Activated T-helper 2 cell treated with anti-CD3 and anti-CD28 coated beads, Interferon-gamma antibody, Interleukin-2, Interleukin-4, amounts not matched to agents 10 μg/mL and 5 μg/mL and 100 μg/mL, durations not matched to agents 14 hours and 24 hours and 36 hours (primary cell): ENCODE data around the gene TDG. TPM values are rescaled to one million over a fixed set of nuclear protein-coding genes. Genes with fewer than 3 reads are reported as not detected.

Source experiments
- DNase-seq: peaks from one replicate; pipeline ENCODE4 v3.0.0; 2021; ENCODE audit warnings: low spot score
- H3K27ac Mint-ChIP-seq: one replicate; pipeline ENCODE4 v1.8.0; 2021; ENCODE audit warnings: mixed read lengths
- H3K27me3 Mint-ChIP-seq: one replicate; pipeline ENCODE4 v1.8.0; 2021; ENCODE audit warnings: low read depth, mixed read lengths
- H3K36me3 Mint-ChIP-seq: one replicate; pipeline ENCODE4 v1.8.0; 2021; ENCODE audit warnings: low read depth, mixed read lengths
- H3K4me1 Mint-ChIP-seq: one replicate; pipeline ENCODE4 v1.8.0; 2021; ENCODE audit warnings: low read depth, mixed read lengths
- H3K4me3 Mint-ChIP-seq: one replicate; pipeline ENCODE4 v1.8.0; 2021; ENCODE audit warnings: low read depth, mild to moderate bottlenecking, moderate library complexity, mixed read lengths
- H3K9me3 Mint-ChIP-seq: one replicate; pipeline ENCODE4 v1.8.0; 2021; ENCODE audit warnings: mixed read lengths
- intact Hi-C: fragments of 100-400 bp; cut with micrococcal nuclease; formaldehyde crosslinking; loops from one replicate; pipeline ENCODE4 v1.15.1; 2023
- total RNA-seq: library from RNA; stranded (reverse); gene quantifications from 2 replicates; pipeline ENCODE4 v1.2.3, GENCODE V29; 2022

The TDG gene
- total RNA-seq, 1 donor from 2014 or later, result 77.3 TPM

GRCh38 chr12:103944964-103945363 is 20.7 kb upstream of the TDG start:
- Mint-ChIP-seq H3K36me3 (peaks cover 99% of the 10 kb centered on the region), H3K4me3 (no peak overlapping the region), H3K27ac (no peak overlapping the region), H3K9me3 (no peaks in the 10 kb centered on the region), H3K4me1 (peaks cover 52% of the 10 kb centered on the region), H3K27me3 (no peaks in the 10 kb centered on the region)
- intact Hi-C loops, result no loop called here
- DNase-seq, result no peak

GRCh38 chr12:103947871-103948555 is 17.7 kb upstream of the TDG start:
- peaks cover 53% of the 10 kb centered on the region for H3K4me1 Mint-ChIP-seq
- intact Hi-C loops, result loop anchor here (1.0 to 2.0 kb wide), 2 partner anchors 17 to 18 kb away; partner anchors contain the start of genes HSP90B1 and TDG
- H3K27me3 Mint-ChIP-seq, result no peaks in the 10 kb centered on the region
- DNase-seq, result no peak
- H3K27ac Mint-ChIP-seq, result peak overlapping the region; percentile 71
- H3K4me3 Mint-ChIP-seq, result peak overlapping the region; percentile 21
- H3K9me3 Mint-ChIP-seq, result no peaks in the 10 kb centered on the region
- H3K36me3 Mint-ChIP-seq, result peaks cover 96% of the 10 kb centered on the region

- Mint-ChIP-seq H3K9me3 (no peaks in the 10 kb centered on the region), H3K27ac (peak overlapping the region; percentile 71), H3K36me3 (peaks cover 96% of the 10 kb centered on the region), H3K27me3 (no peaks in the 10 kb centered on the region), H3K4me3 (no peak overlapping the region), H3K4me1 (peaks cover 55% of the 10 kb centered on the region)
- intact Hi-C loops, result loop anchor here (2.0 kb wide), 1 partner anchor 16 kb away; the partner anchor contains the start of gene TDG
- no peak for DNase-seq
Measured at GRCh38 chr12:103948746-103949406, 16.8 kb upstream of the TDG start.

- intact Hi-C loops, result no loop called here
Measured at GRCh38 chr12:103952497-103952896, 13.2 kb upstream of the TDG start.

GRCh38 chr12:103955811-103956508 is 9.7 kb upstream of the TDG start:
- H3K27ac Mint-ChIP-seq, result peak overlapping the region; percentile 97
- peaks cover 48% of the 10 kb centered on the region for H3K36me3 Mint-ChIP-seq
- H3K4me1 Mint-ChIP-seq, result peaks cover 42% of the 10 kb centered on the region
- no peaks in the 10 kb centered on the region for H3K9me3 Mint-ChIP-seq
- H3K27me3 Mint-ChIP-seq, result no peaks in the 10 kb centered on the region
- H3K4me3 Mint-ChIP-seq, result peak overlapping the region; percentile 96
- no peak for DNase-seq
- intact Hi-C loops, result loop anchor here (5.0 kb wide), 1 partner anchor 331 kb away; no protein-coding TSS in a partner anchor

More at GRCh38 chr12:103952497-103952896, 13.2 kb upstream of the TDG start:
- peak overlapping the region; percentile 64 for H3K4me3 Mint-ChIP-seq
- no peaks in the 10 kb centered on the region for H3K9me3 Mint-ChIP-seq
- no peaks in the 10 kb centered on the region for H3K27me3 Mint-ChIP-seq
- H3K36me3 Mint-ChIP-seq, result peaks cover 82% of the 10 kb centered on the region
- H3K4me1 Mint-ChIP-seq, result peaks cover 64% of the 10 kb centered on the region
- no peak for DNase-seq
- H3K27ac Mint-ChIP-seq, result peak overlapping the region; percentile 93

GRCh38 chr12:103956509-103957027 is 9.1 kb upstream of the TDG start:
- Mint-ChIP-seq H3K4me1 (peaks cover 40% of the 10 kb centered on the region), H3K36me3 (peaks cover 45% of the 10 kb centered on the region), H3K9me3 (no peaks in the 10 kb centered on the region), H3K4me3 (peak overlapping the region; percentile 96), H3K27me3 (no peaks in the 10 kb centered on the region), H3K27ac (peak overlapping the region; percentile 97)
- DNase-seq, result no peak
- intact Hi-C loops, result loop anchor here (1.0 to 5.0 kb wide), 3 partner anchors 9 to 331 kb away; partner anchors contain the start of genes HSP90B1 and TDG

GRCh38 chr12:103957865-103958388 is 7.7 kb upstream of the TDG start:
- H3K9me3 Mint-ChIP-seq, result no peaks in the 10 kb centered on the region
- intact Hi-C loops, result loop anchor here (1.0 to 5.0 kb wide), 3 partner anchors 7 to 329 kb away; partner anchors contain the start of genes HSP90B1 and TDG
- H3K27me3 Mint-ChIP-seq, result no peaks in the 10 kb centered on the region
- H3K27ac Mint-ChIP-seq, result peak overlapping the region; percentile 97
- H3K4me1 Mint-ChIP-seq, result peaks cover 29% of the 10 kb centered on the region
- H3K36me3 Mint-ChIP-seq, result peaks cover 31% of the 10 kb centered on the region
- peak overlapping the region; percentile 96 for H3K4me3 Mint-ChIP-seq
- DNase-seq, result no peak

- peaks cover 26% of the 10 kb centered on the region for H3K4me1 Mint-ChIP-seq
- H3K36me3 Mint-ChIP-seq, result peaks cover 25% of the 10 kb centered on the region
- H3K4me3 Mint-ChIP-seq, result peak overlapping the region; percentile 59
- no peaks in the 10 kb centered on the region for H3K9me3 Mint-ChIP-seq
- H3K27me3 Mint-ChIP-seq, result no peaks in the 10 kb centered on the region
- peak overlapping the region; percentile 48 for H3K27ac Mint-ChIP-seq
- intact Hi-C loops, result loop anchor here (5.0 kb wide), 1 partner anchor 329 kb away; no protein-coding TSS in a partner anchor
- no peak for DNase-seq
Measured at GRCh38 chr12:103958621-103959020, 7.1 kb upstream of the TDG start.

GRCh38 chr12:103960616-103961227 is 5.0 kb upstream of the TDG start:
- H3K27ac Mint-ChIP-seq, result no peak overlapping the region

GRCh38 chr12:103962493-103962892 is 3.2 kb upstream of the TDG start:
- intact Hi-C loops, result no loop called here
- H3K4me3 Mint-ChIP-seq, result no peak overlapping the region
- H3K27me3 Mint-ChIP-seq, result no peaks in the 10 kb centered on the region
- no peak overlapping the region for H3K27ac Mint-ChIP-seq
- no peaks in the 10 kb centered on the region for H3K9me3 Mint-ChIP-seq
- DNase-seq, result no peak
- H3K4me1 Mint-ChIP-seq, result peaks cover 19% of the 10 kb centered on the region
- H3K36me3 Mint-ChIP-seq, result peaks cover 20% of the 10 kb centered on the region

More at GRCh38 chr12:103960616-103961227, 5.0 kb upstream of the TDG start:
- intact Hi-C loops, result no loop called here
- H3K4me3 Mint-ChIP-seq, result no peak overlapping the region
- peaks cover 16% of the 10 kb centered on the region for H3K4me1 Mint-ChIP-seq
- H3K36me3 Mint-ChIP-seq, result peaks cover 16% of the 10 kb centered on the region
- H3K9me3 Mint-ChIP-seq, result no peaks in the 10 kb centered on the region
- DNase-seq, result no peak
- H3K27me3 Mint-ChIP-seq, result no peaks in the 10 kb centered on the region

- Mint-ChIP-seq H3K4me1 (peaks cover 28% of the 10 kb centered on the region), H3K27ac (peak overlapping the region; percentile 99), H3K36me3 (peaks cover 40% of the 10 kb centered on the region), H3K4me3 (peak overlapping the region; percentile 98), H3K9me3 (no peaks in the 10 kb centered on the region), H3K27me3 (no peaks in the 10 kb centered on the region)
- intact Hi-C loops, result loop anchor here (1.0 to 5.0 kb wide), 5 partner anchors 8 to 172 kb away; partner anchors contain the start of gene NFYB
- no peak for DNase-seq
Measured at GRCh38 chr12:103964805-103965204, 867 bp upstream of the TDG start.

- peak overlapping the region; percentile 98 for H3K4me3 Mint-ChIP-seq
- peaks cover 28% of the 10 kb centered on the region for H3K4me1 Mint-ChIP-seq
- H3K27me3 Mint-ChIP-seq, result no peaks in the 10 kb centered on the region
- peak overlapping the region; percentile 99 for H3K27ac Mint-ChIP-seq
- H3K9me3 Mint-ChIP-seq, result no peaks in the 10 kb centered on the region
- intact Hi-C loops, result loop anchor here (1.0 to 5.0 kb wide), 5 partner anchors 8 to 172 kb away; partner anchors contain the start of gene NFYB
- peaks cover 42% of the 10 kb centered on the region for H3K36me3 Mint-ChIP-seq
- no peak for DNase-seq
Measured at GRCh38 chr12:103965255-103965589, 450 bp upstream of the TDG start.
